ENCODE data around the gene SPDYE5.
A peak's percentile ranks its signal among the peaks of the same experiment; 100 is the strongest.
"Not testable (repeated sequence)": the region's sequence is repeated elsewhere in the genome, so short reads cannot be mapped to it uniquely, and the experiment has no call there.

Gene SPDYE5

GRCh38 chr7:75492020-75492419 is at the start of gene SPDYE5:
Gene SPDYE5, plus strand, starts transcription at chr7:75492320. Its CDS starts 1,728 bp downstream, at chr7:75494048.
- not testable (repeated sequence) for DNase-seq

- DNase-seq, result not testable (repeated sequence)
Measured at GRCh38 chr7:75442465-75443111, 49.5 kb upstream of the SPDYE5 start.

- DNase-seq, result not testable (repeated sequence)
Measured at GRCh38 chr7:75449946-75450345, 42.2 kb upstream of the SPDYE5 start.

- not testable (repeated sequence) for DNase-seq
Measured at GRCh38 chr7:75452494-75452955, 39.6 kb upstream of the SPDYE5 start.

GRCh38 chr7:75456403-75456802 is 35.7 kb upstream of the SPDYE5 start:
- DNase-seq, result not testable (repeated sequence)

- DNase-seq, result not testable (repeated sequence)
Measured at GRCh38 chr7:75458034-75458433, 34.1 kb upstream of the SPDYE5 start.

GRCh38 chr7:75460541-75460940 is 31.6 kb upstream of the SPDYE5 start:
- DNase-seq, result not testable (repeated sequence)

- DNase-seq, result not testable (repeated sequence)
Measured at GRCh38 chr7:75470166-75470565, 22.0 kb upstream of the SPDYE5 start.

- not testable (repeated sequence) for DNase-seq
Measured at GRCh38 chr7:75477457-75477856, 14.7 kb upstream of the SPDYE5 start.

- DNase-seq, result not testable (repeated sequence)
Measured at GRCh38 chr7:75480313-75480712, 11.8 kb upstream of the SPDYE5 start.

- not testable (repeated sequence) for DNase-seq
Measured at GRCh38 chr7:75485355-75485978, 6.7 kb upstream of the SPDYE5 start.

- DNase-seq, result peak; percentile 78
Measured at GRCh38 chr7:75485979-75486643, 6.0 kb upstream of the SPDYE5 start, which contains the start of gene POM121C. Gene POM121C, minus strand, starts transcription at chr7:75486299. Its CDS starts 44,803 bp downstream, at chr7:75441496.

GRCh38 chr7:75509033-75509432 is 16.9 kb downstream of the SPDYE5 start:
- DNase-seq, result not testable (repeated sequence)

- not testable (repeated sequence) for DNase-seq
Measured at GRCh38 chr7:75518842-75519241, 26.7 kb downstream of the SPDYE5 start.

GRCh38 chr7:75521727-75522126 is 29.6 kb downstream of the SPDYE5 start:
- not testable (repeated sequence) for DNase-seq

GRCh38 chr7:75527224-75527722 is 35.2 kb downstream of the SPDYE5 start:
- not testable (repeated sequence) for DNase-seq

GRCh38 chr7:75531359-75531821 is 39.3 kb downstream of the SPDYE5 start:
- no peak for DNase-seq

- DNase-seq, result no peak
Measured at GRCh38 chr7:75532639-75533038, 40.5 kb downstream of the SPDYE5 start.

- DNase-seq, result no peak
Measured at GRCh38 chr7:75533926-75534325, 41.8 kb downstream of the SPDYE5 start.

- DNase-seq, result no peak
Measured at GRCh38 chr7:75534727-75535307, 42.7 kb downstream of the SPDYE5 start.

GRCh38 chr7:75536491-75536890 is 44.4 kb downstream of the SPDYE5 start:
- no peak for DNase-seq

GRCh38 chr7:75536940-75537538 is 44.9 kb downstream of the SPDYE5 start:
- no peak for DNase-seq
